ENCODE results near the gene SPATA32.
"Not testable (repeated sequence)": the region's sequence is repeated elsewhere in the genome, so short reads cannot be mapped to it uniquely, and the experiment has no call there.

Gene SPATA32

GRCh38 chr17:45256114-45256966 is 5.6 kb downstream of the SPATA32 start:
- Histone ChIP-seq H3K4me2 (peak overlapping the region; percentile 68 to 93 (median 85)), H3K36me3 (0 out of 22 replicates have a peak, but pooled peaks cover 0 to under 1% (median 0%) of the 10 kb centered on the region in 11 experiments), H3K27ac (peak overlapping the region in 10 of 11 experiments; percentile 12 to 66 (median 56); a peak in 18 of 22 replicates), H3K4me1 (peaks cover 41 to 84% (median 52%) of the 10 kb centered on the region in 10 experiments), H4K20me1 (peaks cover 0 to 9% (median 0%) of the 10 kb centered on the region in 11 experiments; a peak in 2 of 22 replicates), H3K9me3 (replicated peaks in 1 of 11) (no peaks in the 10 kb centered on the region), H3K4me3 (peak overlapping the region in 3 of 10 experiments; percentile 10 to 54 (median 15); a peak in 5 of 20 replicates), H3K27me3 (no peaks in the 10 kb centered on the region), H3K9ac (peak overlapping the region in 7 of 11 experiments; percentile 15 to 64 (median 49); a peak in 11 of 22 replicates)
- TF ChIP-seq Cebpa-rat (IDR thresholded peaks at IDR 0.05), result no peak

GRCh38 chr17:45255358-45255757 is 6.5 kb downstream of the SPATA32 start:
- H3K9me3 ChIP-seq (replicated peaks in 1 of 11), result peaks cover 0 to 6% (median 0%) of the 10 kb centered on the region in 11 experiments; a peak in 7 of 22 replicates
- H3K4me1 ChIP-seq, result peaks cover 38 to 75% (median 46%) of the 10 kb centered on the region in 10 experiments
- H3K27ac ChIP-seq, result peak overlapping the region in 4 of 11 experiments; percentile 45 to 62 (median 56); a peak in 3 of 22 replicates
- no peak overlapping the region for H3K4me3 ChIP-seq
- peak overlapping the region in 1 of 11 experiments; percentile 49; a peak in 1 of 22 replicates for H3K9ac ChIP-seq
- peak overlapping the region; percentile 68 to 93 (median 85); a peak in 20 of 22 replicates for H3K4me2 ChIP-seq
- H3K36me3 ChIP-seq, result peaks cover 0 to 10% (median 7%) of the 10 kb centered on the region in 11 experiments; a peak in 14 of 22 replicates
- H4K20me1 ChIP-seq, result peaks cover 0 to 9% (median 0%) of the 10 kb centered on the region in 11 experiments; a peak in 4 of 22 replicates
- TF ChIP-seq Cebpa-rat (IDR thresholded peaks at IDR 0.05), result no peak
- H3K27me3 ChIP-seq, result no peaks in the 10 kb centered on the region

GRCh38 chr17:45253879-45254278 is 8.0 kb downstream of the SPATA32 start:
- H3K27ac ChIP-seq, result no peak overlapping the region

GRCh38 chr17:45253237-45253636 is 8.7 kb downstream of the SPATA32 start:
- H3K9ac ChIP-seq, H3K27me3 ChIP-seq, H3K27ac ChIP-seq, H3K4me3 ChIP-seq: not testable (repeated sequence)
- Histone ChIP-seq H3K4me1 (peaks cover 32 to 67% (median 55%) of the 10 kb centered on the region in 10 experiments), H4K20me1 (peaks cover 0 to 24% (median 5%) of the 10 kb centered on the region in 11 experiments; a peak in 10 of 22 replicates), H3K9me3 (replicated peaks in 1 of 11) (peaks cover 0 to 12% (median 0%) of the 10 kb centered on the region in 11 experiments; a peak in 7 of 22 replicates), H3K36me3 (peaks cover 0 to 28% (median 24%) of the 10 kb centered on the region in 11 experiments; a peak in 18 of 22 replicates), H3K4me2 (0 out of 22 replicates have a peak overlapping the region, but pooled peaks of 2 of the 11 experiments have one; percentile 2 to 29)

More at GRCh38 chr17:45253879-45254278, 8.0 kb downstream of the SPATA32 start:
- H3K27me3 ChIP-seq, result no peaks in the 10 kb centered on the region
- no peak for TF ChIP-seq Cebpa-rat (IDR thresholded peaks at IDR 0.05)
- H3K4me2 ChIP-seq, result peak overlapping the region in 9 of 11 experiments; percentile 2 to 93 (median 29); a peak in 7 of 22 replicates
- H3K4me3 ChIP-seq, result no peak overlapping the region
- H4K20me1 ChIP-seq, result peaks cover 0 to 18% (median under 1%) of the 10 kb centered on the region in 11 experiments; a peak in 8 of 22 replicates
- H3K9me3 ChIP-seq (replicated peaks in 1 of 11), result peaks cover 0 to 12% (median 0%) of the 10 kb centered on the region in 11 experiments; a peak in 7 of 22 replicates
- H3K4me1 ChIP-seq, result peaks cover 34 to 67% (median 54%) of the 10 kb centered on the region in 10 experiments
- no peak overlapping the region for H3K9ac ChIP-seq
- H3K36me3 ChIP-seq, result peaks cover 0 to 23% (median 21%) of the 10 kb centered on the region in 11 experiments; a peak in 18 of 22 replicates

- Histone ChIP-seq H3K9ac (no peak overlapping the region), H3K27ac (no peak overlapping the region), H3K27me3 (no peaks in the 10 kb centered on the region), H4K20me1 (peaks cover 2 to 37% (median 16%) of the 10 kb centered on the region in 11 experiments; a peak in 19 of 22 replicates), H3K4me1 (peaks cover 33 to 69% (median 55%) of the 10 kb centered on the region in 10 experiments), H3K4me3 (no peak overlapping the region), H3K4me2 (0 out of 22 replicates have a peak overlapping the region, but pooled peaks of 1 of the 11 experiments have one; percentile 4), H3K36me3 (peaks cover under 1 to 31% (median 24%) of the 10 kb centered on the region in 11 experiments; a peak in 21 of 22 replicates), H3K9me3 (replicated peaks in 1 of 11) (peaks cover 0 to 12% (median 0%) of the 10 kb centered on the region in 11 experiments; a peak in 7 of 22 replicates)
- no peak for TF ChIP-seq Cebpa-rat (IDR thresholded peaks at IDR 0.05)
Observed at GRCh38 chr17:45251931-45252330, 10.0 kb downstream of the SPATA32 start.

- Histone ChIP-seq H4K20me1 (peaks cover 0 to 73% (median 52%) of the 10 kb centered on the region in 11 experiments; a peak in 21 of 22 replicates), H3K4me3 (peak overlapping the region; percentile 37 to 72 (median 60)), H3K36me3 (peaks cover 37 to 67% (median 59%) of the 10 kb centered on the region in 11 experiments), H3K9ac (peak overlapping the region; percentile 60 to 87 (median 72); a peak in 20 of 22 replicates), H3K9me3 (replicated peaks in 1 of 11) (peaks cover 0 to 12% (median 0%) of the 10 kb centered on the region in 11 experiments; a peak in 7 of 22 replicates), H3K27ac (peak overlapping the region; percentile 14 to 86 (median 71); a peak in 19 of 22 replicates), H3K27me3 (no peaks in the 10 kb centered on the region), H3K4me1 (peaks cover 34 to 69% (median 50%) of the 10 kb centered on the region in 10 experiments), H3K4me2 (peak overlapping the region; percentile 73 to 97 (median 93))
- no peak for TF ChIP-seq Cebpa-rat (IDR thresholded peaks at IDR 0.05)
Observed at GRCh38 chr17:45248132-45248957, 13.5 kb downstream of the SPATA32 start.

- Histone ChIP-seq H3K4me3 (peak overlapping the region; percentile 37 to 72 (median 60)), H3K27me3 (no peaks in the 10 kb centered on the region), H4K20me1 (peaks cover 0 to 81% (median 60%) of the 10 kb centered on the region in 11 experiments; a peak in 21 of 22 replicates), H3K9ac (peak overlapping the region; percentile 60 to 87 (median 72); a peak in 20 of 22 replicates), H3K4me2 (peak overlapping the region; percentile 73 to 97 (median 93)), H3K4me1 (peaks cover 34 to 69% (median 54%) of the 10 kb centered on the region in 10 experiments), H3K9me3 (replicated peaks in 1 of 11) (peaks cover 0 to 12% (median 0%) of the 10 kb centered on the region in 11 experiments; a peak in 7 of 22 replicates), H3K36me3 (peaks cover 44 to 74% (median 67%) of the 10 kb centered on the region in 11 experiments), H3K27ac (peak overlapping the region; percentile 14 to 86 (median 71); a peak in 19 of 22 replicates)
- TF ChIP-seq Cebpa-rat (IDR thresholded peaks at IDR 0.05), result no peak
Observed at GRCh38 chr17:45247429-45248131, 14.3 kb downstream of the SPATA32 start.
